Measurements from ENCODE around the gene FXN.
"Not testable (repeated sequence)": the region's sequence is repeated elsewhere in the genome, so short reads cannot be mapped to it uniquely, and the experiment has no call there.

The FXN gene

DNA sequence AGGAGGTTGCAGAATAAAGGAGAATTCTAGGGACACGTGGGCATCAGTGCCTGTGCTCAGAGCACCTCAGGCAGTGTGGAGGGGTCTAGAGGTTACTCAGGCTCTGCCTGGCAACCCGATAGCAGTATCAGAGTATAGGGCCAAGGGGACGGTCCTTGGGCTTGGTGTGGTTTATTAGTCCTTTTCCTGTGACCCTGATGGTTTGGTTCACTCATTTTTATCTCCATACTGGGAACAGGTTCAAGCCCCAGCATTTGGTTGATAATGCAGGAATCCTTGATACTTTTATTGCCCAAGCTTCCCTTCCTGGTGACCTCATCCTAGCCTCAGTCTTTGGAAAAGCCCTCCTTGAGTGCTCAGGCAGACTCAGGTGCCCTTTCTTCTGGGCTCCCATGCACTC is 35.5 kb downstream of the FXN start:
- DNase-seq = no peak

DNA sequence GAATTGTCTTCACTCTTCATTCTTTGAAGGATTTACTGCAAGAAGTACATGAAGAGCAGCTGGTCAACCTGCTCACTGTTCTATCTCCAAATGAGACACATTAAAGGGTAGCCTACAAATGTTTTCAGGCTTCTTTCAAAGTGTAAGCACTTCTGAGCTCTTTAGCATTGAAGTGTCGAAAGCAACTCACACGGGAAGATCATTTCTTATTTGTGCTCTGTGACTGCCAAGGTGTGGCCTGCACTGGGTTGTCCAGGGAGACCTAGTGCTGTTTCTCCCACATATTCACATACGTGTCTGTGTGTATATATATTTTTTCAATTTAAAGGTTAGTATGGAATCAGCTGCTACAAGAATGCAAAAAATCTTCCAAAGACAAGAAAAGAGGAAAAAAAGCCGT is 37.6 kb downstream of the FXN start:
- no peak for DNase-seq

DNA sequence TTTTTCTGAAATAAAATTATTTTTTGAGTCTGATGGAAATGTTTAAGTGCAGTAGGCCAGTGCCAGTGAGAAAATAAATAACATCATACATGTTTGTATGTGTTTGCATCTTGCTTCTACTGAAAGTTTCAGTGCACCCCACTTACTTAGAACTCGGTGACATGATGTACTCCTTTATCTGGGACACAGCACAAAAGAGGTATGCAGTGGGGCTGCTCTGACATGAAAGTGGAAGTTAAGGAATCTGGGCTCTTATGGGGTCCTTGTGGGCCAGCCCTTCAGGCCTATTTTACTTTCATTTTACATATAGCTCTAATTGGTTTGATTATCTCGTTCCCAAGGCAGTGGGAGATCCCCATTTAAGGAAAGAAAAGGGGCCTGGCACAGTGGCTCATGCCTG is 39.2 kb downstream of the FXN start:
- DNase-seq = no peak

DNA sequence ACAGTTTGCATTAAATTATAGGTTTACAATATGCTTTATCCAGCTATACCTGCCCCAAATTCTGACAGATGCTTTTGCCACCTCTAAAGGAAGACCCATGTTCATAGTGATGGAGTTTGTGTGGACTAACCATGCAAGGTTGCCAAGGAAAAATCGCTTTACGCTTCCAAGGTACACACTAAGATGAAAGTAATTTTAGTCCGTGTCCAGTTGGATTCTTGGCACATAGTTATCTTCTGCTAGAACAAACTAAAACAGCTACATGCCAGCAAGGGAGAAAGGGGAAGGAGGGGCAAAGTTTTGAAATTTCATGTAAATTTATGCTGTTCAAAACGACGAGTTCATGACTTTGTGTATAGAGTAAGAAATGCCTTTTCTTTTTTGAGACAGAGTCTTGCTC is 41.0 kb downstream of the FXN start:
- DNase-seq = no peak

DNA sequence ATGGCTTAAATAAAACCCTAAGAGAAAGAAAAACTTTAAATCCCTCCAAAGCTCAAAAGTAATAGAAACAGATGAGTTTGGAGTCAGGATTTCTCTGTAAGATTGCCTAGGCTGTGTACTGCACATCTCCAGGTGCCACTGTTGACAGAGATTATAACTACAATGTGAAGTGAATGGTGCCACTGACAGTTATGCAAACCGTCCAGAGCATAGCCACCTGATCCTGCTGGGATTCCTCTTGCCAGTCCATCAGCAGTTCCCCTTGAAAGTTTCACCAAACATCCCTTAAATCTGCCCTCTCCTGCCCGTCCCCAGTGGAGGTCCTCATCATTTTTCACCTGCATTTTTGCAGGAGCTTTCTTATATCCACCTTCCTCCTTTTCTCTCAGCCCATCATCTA is 42.5 kb downstream of the FXN start:
- DNase-seq = no peak

DNA sequence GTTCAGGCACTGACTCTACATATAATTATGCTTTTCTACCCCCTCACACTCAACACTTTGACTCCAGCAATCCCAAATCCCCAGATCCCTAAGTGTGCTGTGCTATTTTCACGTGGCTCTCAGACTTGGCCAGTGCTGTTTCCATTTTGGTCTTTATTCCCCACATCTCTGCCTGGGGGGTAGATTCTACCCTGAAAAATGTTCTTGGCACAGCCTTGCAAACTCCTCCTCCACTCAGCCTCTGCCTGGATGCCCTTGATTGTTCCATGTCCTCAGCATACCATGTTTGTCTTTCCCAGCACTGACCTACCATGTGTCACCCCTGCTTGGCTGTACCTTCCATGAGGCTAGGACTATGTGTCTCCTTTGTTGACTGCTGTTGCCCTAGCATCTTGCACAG is 43.0 kb downstream of the FXN start:
- DNase-seq = peak; percentile 51

DNA sequence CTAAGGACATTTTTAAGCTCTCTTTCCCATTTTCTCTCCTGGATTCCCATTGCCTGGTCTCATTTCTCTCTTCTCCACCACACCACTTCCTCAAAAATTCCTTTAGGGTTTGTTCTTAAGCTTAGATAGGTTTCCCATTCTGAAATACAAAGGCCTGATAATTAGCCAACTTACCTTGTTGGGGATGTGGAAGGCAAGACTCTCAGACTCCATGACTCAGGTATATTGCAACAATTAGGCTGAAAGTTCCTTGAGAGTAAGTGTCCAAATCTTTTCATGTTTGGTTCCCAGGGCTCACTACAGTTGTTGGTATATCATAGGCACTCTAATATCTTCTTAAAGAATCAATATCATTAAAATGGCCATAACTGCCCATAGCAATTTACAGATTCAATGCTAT is 43.6 kb downstream of the FXN start:
- DNase-seq = no peak

DNA sequence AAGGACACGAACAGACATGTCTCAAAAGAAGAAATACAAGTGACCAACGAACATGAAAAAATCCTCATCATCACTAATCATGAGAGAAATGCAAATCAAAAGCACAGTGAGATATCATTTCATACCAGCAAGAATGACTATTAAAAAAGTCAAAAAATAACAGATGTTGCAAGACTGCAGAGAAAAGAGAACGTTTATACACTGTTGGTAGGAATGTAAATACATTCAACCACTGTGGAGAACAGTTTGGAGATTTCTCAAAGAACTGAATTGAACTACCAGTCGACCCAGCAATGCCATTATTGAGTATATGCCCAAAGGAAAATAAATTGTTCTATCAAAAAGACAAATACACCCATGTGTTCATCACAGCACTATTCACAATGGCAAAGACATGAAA is 45.7 kb downstream of the FXN start:
- no peak for DNase-seq

DNA sequence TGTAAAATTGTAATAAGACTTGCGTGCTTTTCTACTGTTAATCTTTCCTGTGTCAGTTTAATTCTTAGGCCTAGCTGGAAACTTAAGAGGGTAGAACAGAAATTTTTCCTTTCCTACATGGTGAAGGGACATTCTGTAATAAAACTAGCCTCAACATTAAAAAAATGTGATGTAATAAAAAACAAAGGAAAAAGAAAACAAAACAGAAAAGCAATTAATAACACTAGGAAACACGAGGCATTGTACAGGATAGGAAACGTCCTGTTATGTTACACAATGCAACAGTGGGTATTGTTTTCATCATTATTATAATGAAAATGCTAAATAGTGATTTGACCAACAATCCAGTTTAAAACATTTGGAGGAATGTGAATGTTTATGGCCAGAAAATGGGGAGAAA is 47.8 kb downstream of the FXN start:
- DNase-seq = no peak

DNA sequence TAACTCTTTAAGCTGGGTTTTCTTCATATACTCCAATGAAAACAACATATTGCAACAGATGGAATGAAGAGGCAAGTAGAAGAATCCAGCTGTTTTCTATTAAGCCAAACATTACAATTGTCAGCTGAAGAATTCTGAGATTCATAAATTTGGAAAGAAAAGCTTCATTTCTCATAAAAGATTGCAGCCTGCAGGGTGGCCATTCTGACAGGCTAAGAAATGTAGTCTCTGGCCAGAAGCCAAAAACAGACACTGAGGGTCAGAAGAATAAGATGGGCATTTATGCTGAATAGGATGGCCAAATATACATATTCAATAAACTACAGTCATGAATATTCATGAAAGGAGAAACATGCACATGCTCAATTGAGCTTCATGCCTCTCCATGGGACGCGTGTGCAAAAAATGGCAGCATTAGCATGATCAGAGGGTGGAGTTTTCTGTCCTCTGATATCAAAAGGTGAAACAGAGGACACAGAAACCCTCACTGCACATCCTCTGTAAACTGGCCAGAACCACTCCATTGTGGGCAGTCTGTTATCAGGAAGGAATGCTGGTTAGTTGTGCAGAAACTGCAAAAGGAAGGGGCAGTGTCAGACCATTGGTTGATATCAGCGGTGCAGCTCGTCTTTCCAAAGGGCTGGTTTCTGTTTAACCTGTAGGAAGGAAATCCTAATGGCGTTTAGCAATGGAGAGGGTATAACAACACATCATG is 50.2 kb downstream of the FXN start:
- no peak for DNase-seq

DNA sequence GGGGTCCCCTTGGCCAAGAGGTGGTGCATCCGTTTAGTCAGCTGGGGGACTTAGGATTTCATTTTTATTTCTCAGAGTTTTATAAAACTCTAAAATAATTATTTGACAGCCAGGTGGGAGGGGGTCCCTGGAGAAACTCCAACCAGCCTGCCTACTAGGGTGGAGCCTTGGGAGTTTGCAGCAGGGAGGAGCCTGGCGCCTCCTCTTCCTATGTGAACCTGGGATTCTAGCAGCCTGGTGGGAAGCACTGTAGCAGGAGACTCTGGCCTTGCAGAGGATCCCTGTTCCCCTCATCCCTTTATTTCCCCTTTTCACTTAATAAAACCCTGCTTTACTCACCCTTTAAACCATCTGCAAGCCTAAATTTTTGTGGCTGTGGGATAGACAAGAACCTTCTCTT is 50.8 kb downstream of the FXN start:
- no peak for DNase-seq

DNA sequence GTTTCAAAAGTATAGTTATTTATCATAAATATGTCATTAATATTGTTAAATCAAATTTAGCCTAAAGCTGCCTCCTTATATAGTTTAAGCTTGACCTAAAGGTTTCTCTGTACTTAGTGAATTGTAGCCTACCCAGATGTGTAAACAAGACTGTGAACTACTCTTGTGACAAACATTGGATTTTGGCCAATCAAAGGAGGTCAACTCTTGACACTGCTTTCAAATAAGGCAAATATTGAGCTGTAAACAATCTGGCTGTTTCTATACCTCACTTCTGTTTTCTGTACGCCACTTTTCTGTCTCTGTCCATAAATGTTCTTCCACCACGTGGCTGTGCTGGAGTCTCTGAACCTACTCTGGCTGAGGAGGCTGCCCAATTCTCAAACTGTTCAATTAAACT is 51.2 kb downstream of the FXN start:
- no peak for DNase-seq

DNA sequence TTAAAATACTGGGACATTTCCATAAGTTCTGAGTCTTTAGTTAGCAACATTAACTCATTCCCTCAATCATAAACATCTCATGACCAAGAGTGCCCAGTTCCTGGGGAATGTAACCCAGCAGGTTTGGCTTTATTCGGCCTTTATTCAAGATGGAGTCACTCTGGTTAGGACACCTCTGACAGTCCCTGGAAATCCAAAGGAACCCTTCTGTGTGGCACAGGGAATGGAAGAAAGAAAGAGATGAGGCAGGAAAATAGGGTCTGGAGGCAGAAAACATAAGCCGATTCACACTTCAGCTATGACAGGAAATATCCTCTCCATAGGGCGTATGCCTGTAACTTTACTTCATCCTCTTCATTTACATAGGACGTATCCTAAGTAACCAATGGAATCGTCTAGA is 53.5 kb downstream of the FXN start:
- no peak for DNase-seq

DNA sequence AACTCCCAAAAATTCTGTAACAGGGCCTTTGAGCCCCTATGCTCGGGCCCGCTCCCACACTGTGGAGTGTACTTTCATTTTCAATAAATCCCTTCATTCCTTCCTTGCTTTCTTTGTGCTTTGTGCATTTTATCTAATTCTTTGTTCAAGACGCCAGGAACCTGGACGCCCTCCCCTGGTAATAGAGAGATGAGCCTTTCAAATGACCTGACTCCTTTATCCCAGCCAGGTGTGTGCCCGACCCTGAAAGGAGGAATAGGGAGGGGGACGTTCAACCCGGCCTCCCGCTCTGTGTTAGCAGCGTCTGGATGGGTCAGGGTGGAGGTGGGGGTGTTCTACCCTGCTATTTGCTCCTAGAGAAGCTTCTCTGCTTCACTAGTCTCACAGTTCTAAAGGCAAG is 53.9 kb downstream of the FXN start:
- no peak for DNase-seq

DNA sequence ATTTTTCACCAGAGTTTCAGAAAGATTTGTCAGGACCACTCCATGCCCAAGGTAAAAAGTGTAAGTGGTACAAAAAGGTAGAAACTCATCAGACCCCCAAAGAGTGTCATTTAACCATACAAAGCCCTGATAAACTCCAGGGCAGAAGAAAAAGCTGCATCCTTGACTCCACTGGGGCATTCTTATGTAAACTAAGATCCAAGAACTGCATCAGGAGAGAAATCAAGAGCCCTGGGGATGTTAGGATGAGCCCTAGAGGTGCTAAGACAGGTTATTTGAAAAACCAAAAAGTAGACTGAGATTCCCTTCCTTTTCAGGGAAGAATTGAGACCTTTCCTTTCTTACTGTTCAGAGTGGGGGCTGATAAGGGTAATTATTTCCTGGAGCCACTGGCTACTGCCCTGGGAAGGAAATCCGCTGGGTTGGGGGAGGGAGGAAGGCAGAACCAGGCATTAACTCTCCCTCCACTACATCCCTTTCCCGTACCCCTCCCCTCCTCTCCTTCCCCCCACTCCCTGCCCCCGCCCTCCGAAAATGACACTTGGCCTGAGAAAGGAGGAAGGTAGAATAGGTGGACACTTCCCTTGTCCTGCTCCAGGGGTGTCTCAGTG is 54.7 kb downstream of the FXN start:
- no peak for DNase-seq

DNA sequence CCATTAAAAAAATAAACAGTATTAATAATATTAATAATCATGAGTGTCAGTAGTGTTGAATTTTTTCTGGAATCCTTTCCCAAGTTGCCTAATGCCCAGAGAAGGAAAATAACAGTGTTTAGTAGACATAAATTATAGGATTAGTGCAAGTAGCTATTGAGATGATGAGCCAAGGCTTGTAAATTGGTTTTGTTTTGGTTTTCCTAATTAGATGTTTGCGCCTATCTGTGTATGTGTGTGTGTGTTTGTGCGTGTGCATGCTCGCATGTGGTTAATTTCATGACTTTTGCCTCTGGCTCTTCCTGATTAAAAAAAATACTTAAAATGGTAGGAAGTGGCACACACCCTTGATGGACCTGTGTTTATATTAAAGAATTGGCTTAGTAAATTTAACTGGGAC is 55.4 kb downstream of the FXN start:
- no peak for DNase-seq

DNA sequence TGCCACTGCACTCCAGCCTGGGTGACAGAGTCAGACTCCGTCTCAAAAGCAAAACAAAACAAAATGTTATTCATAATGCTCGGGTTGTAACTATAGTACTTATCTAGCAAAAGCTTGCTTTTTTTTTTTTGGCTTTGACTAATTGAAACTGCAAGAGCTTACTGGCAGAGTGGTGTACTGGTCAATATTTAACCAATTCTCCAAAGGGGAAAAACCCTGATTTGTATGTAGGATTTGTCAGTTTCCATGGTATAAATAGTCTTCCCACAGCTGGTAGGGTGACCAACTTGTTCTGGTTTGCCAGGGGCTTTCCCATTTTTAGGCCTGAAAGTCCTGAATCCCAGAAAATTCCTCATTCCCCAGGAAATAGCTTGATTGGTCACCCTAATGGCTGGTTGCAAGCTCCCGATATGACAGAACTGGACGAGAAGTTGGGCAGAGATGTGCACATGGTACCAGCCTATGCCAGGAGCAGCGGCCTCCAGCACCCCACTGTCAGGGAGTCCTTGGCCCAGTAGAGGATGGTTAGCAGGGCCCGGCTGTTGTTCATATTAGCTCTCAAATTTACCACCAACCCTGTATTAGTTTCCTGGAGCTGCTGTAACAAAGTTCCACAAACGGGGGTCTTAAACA is 58.0 kb downstream of the FXN start:
- DNase-seq = no peak

DNA sequence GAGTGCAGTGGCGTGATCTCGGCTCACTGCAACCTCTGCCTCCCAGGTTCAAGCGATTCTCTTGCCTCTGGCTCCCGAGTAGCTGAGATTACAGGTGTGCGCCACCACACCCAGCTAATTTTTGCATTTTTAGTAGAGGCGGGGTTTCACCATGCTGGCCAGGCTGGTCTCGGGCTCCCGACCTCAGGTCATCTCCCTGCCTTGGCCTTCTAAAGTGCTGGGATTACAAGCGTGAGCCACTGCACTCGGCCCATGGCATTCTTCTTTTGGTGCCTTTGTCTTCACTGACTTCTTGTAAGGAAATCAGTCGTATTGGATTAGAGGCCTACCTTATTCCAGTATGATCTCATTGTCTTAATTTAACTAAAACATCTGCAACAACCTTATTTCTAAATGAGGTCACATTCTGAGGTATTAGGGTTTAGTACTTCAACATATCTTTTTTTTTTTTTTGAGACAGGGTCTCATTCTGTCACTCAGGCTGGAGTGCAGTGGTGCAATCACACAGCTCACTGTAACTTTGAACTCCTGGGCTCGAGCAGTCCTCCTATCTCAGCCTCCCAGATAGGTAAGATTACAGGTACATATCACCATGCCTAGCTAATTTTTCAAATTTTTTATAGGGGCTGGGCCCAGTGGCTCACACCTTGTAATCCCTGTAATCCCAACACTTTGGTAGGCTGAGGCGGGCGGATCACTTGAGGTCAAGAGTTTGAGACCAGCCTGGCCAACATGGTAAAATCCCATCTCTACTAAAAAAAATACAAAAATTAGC is 59.0 kb downstream of the FXN start:
- not testable (repeated sequence) for DNase-seq

DNA sequence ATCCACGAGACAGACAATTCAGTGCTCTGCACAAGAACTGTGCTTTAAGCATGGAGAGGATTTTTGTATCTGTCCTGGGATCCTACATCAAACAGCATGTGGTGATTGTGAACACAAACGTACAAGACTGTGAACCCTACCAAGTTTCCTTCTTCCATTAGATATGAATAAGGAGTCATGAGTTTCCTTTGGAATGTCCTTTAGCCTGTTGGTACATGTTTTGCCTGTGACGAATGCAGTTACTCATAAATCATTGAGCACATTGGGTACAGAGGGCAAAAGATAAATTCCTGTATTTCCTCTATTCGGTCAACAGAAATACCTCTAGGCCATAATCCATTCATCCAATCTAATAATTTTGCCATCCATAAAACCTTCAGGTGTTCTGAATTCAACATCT is 61.5 kb downstream of the FXN start:
- no peak for DNase-seq

DNA sequence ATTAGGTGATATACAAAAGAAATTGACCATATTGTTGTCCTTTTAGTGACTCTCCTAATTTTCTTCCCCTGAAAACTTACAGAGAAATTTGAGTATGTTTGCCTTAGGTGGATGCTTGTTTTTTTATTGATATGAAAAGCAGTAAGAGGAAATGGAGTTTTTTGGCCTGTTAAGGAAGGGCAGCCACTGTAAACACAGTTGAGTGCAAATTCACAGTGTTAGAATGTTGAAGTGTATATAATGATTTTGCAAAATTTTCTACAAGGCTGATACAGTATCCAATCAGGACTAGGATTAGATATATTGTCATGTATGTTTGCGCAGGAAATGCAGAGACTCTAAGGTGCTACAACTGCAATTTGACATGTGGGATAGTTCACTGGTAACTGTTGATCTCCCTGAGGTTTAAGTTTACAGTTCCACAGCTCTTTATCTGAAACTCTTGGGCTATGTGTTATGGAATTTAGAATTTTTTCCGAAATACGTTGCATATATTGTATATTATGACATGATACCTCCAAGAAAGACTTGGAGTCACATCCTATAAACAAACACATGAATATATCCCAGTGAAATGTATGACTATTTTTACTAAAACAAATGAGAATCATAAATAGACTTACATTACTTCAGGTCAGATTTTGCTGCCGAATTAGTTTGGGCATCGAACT is 62.5 kb downstream of the FXN start:
- DNase-seq = no peak

DNA sequence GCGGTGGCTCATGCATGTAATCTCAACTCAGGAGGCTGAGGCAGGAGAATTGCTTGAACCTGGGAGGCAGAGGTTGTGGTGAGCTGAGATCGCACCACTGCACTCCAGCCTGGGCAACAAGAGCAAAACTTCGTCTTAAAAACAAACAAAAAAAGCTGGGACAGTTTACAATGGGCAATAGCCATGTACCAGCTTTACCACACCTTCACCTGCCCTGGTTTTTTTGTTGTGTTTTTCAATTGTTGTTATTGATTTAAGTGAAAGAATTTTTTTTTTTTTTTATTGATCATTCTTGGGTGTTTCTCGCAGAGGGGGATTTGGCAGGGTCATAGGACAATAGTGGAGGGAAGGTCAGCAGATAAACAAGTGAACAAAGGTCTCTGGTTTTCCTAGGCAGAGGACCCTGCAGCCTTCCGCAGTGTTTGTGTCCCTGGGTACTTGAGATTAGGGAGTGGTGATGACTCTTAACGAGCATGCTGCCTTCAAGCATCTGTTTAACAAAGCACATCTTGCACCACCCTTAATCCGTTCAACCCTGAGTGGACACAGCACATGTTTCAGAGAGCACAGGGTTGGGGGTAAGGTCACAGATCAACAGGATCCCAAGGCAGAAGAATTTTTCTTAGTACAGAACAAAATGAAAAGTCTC is 67.9 kb downstream of the FXN start:
- not testable (repeated sequence) for DNase-seq

DNA sequence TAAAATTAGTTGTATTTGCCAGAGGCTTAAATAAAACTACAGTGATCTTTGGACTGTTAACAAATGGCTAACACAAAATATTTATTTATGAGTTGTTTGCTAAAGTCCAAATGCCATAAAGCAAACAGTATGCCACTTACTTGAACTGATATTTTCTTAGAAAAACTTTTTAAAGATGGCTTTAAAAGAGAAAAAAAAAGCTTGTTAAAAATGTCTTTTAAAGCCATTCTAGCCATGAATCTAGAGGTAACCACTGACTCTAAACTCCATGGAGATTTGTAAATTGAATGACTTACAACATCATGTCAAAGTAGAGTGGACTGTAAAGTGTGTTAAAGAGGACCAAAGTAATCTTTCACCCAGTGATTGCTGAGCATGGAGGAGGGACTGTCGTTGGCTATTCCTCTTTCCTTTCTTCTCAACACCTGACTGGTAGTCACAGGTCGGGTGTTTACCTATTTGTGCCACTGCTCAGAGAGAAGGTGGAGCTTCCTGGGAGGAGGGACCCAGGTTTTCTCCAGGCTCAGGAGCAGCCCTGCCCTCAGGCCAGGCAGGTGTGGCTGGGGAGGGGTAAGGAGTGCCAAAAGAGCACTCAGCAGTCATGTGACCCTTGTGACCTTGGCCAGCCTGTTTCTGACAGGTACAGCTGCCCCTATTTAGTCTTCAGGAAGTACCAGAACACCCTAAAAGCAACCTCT is 69.4 kb downstream of the FXN start:
- DNase-seq = no peak

All from left hindlimb (tissue), 1 donor.